PFSK-1 (cell line): Measurements from ENCODE around the gene SORBS2.

Experiments used
- POLR2AphosphoS5 ChIP-seq: IDR thresholded peaks from 2 replicates; pipeline ENCODE4 v1.6.1; 2012; ENCODE audit warnings: low read depth, mild to moderate bottlenecking, control low read depth, low read length, moderate library complexity
- REST ChIP-seq, 2 experiments: IDR thresholded peaks; 2 replicates each; pipeline versions ENCODE4 v1.6.1 to v1.8.0; 2011 to 2012; ENCODE audit warnings: low read depth in 2 of 2, low read length in 2 of 2, control low read depth in 1 of 2, inconsistent platforms in 1 of 2, mild to moderate bottlenecking in 1 of 2, moderate library complexity in 1 of 2; ENCODE audit not compliant: insufficient read depth in 1 of 2

- TF ChIP-seq REST (IDR thresholded peaks at IDR 0.05; ENCODE audit: insufficient read depth in 1 of 2, low read depth in 2 of 2, low read length in 2 of 2) (no peak), POLR2AphosphoS5 (no peak)
Observed at GRCh38 chr4:185736882-185737281, 75.1 kb downstream of the SORBS2 start.
